ENCODE data around the gene MRPS5. TPM values are rescaled to one million over a fixed set of nuclear protein-coding genes. Genes with fewer than 3 reads are reported as not detected.
"Not testable (repeated sequence)": the region's sequence is repeated elsewhere in the genome, so short reads cannot be mapped to it uniquely, and the experiment has no call there.

Gene MRPS5
- total and polyA plus RNA-seq, 4 donors: 45.8 to 75.7 (median 64.6) TPM

DNA sequence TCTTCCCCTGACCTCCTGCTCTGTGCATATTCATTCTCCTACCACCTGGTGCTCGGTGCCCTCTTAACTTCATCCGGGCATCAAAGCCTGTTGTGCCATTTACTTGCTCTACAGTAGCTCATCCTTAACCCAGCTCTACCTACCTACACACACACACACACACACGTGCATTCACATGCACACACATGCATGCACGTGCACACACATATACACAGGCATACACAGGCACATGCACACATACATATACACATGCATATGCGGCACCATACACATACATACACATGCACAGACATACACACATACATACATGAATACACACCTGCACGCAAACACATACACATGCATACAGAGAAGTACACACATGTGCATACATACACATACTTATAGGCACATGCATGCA, 81.6 kb downstream of the MRPS5 start:
- Histone ChIP-seq H3K9me3 (ENCODE audit: control insufficient read depth in 4 of 4, insufficient read depth in 3 of 4, low read length in 3 of 4) (no peaks in the 10 kb centered on the region), H3K27me3 (ENCODE audit: control insufficient read depth in 3 of 3, insufficient read depth in 3 of 3, low read length in 2 of 3) (peaks cover 0 to under 1% (median 0%) of the 10 kb centered on the region in 3 donors), H3K9ac (ENCODE audit: insufficient read depth in 1 of 2, low read length in 2 of 2) (no peak overlapping the region), H3K4me1 (ENCODE audit: control insufficient read depth in 5 of 5, insufficient read depth in 5 of 5, low read length in 5 of 5) (peaks cover 0 to 32% (median 16%) of the 10 kb centered on the region in 5 donors), H3K36me3 (ENCODE audit: control insufficient read depth in 4 of 4, insufficient read depth in 4 of 4, low read length in 4 of 4) (no peaks in the 10 kb centered on the region), H3K27ac (ENCODE audit: low read depth in 1 of 2, low read length in 1 of 2) (no peak overlapping the region), H3K4me3 (no peak overlapping the region)
- 93 to 94% methylated on average over 6 of the region's 6 CpGs for WGBS, 2 donors
- TF ChIP-seq, protein P1, sequence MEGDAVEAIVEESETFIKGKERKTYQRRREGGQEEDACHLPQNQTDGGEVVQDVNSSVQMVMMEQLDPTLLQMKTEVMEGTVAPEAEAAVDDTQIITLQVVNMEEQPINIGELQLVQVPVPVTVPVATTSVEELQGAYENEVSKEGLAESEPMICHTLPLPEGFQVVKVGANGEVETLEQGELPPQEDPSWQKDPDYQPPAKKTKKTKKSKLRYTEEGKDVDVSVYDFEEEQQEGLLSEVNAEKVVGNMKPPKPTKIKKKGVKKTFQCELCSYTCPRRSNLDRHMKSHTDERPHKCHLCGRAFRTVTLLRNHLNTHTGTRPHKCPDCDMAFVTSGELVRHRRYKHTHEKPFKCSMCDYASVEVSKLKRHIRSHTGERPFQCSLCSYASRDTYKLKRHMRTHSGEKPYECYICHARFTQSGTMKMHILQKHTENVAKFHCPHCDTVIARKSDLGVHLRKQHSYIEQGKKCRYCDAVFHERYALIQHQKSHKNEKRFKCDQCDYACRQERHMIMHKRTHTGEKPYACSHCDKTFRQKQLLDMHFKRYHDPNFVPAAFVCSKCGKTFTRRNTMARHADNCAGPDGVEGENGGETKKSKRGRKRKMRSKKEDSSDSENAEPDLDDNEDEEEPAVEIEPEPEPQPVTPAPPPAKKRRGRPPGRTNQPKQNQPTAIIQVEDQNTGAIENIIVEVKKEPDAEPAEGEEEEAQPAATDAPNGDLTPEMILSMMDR (IDR thresholded peaks at IDR 0.05; ENCODE audit: control extremely low read depth, extremely low read depth): no peak
- ATAC-seq (ENCODE audit: insufficient read depth, low FRiP score) (no peak), DNase-seq (no peak)

- Histone ChIP-seq H3K27ac (ENCODE audit: low read depth in 1 of 2, low read length in 1 of 2) (no peak overlapping the region), H3K9ac (ENCODE audit: insufficient read depth in 1 of 2, low read length in 2 of 2) (no peak overlapping the region), H3K36me3 (ENCODE audit: control insufficient read depth in 4 of 4, insufficient read depth in 4 of 4, low read length in 4 of 4) (no peaks in the 10 kb centered on the region), H3K27me3 (ENCODE audit: control insufficient read depth in 3 of 3, insufficient read depth in 3 of 3, low read length in 2 of 3) (peaks cover 0 to 3% (median 0%) of the 10 kb centered on the region in 3 donors), H3K9me3 (ENCODE audit: control insufficient read depth in 4 of 4, insufficient read depth in 3 of 4, low read length in 3 of 4) (no peaks in the 10 kb centered on the region), H3K4me1 (ENCODE audit: control insufficient read depth in 5 of 5, insufficient read depth in 5 of 5, low read length in 5 of 5) (peaks cover 0 to 32% (median 16%) of the 10 kb centered on the region in 5 donors), H3K4me3 (no peak overlapping the region)
- 83 to 90% methylated on average over 1 of the region's 1 CpG for WGBS, 2 donors
- DNase-seq: peak in 2 of 3 donors; percentile 58 to 60
- ATAC-seq (ENCODE audit: insufficient read depth, low FRiP score): no peak
- TF ChIP-seq, protein P1 (IDR thresholded peaks at IDR 0.05; ENCODE audit: control extremely low read depth, extremely low read depth): no peak
Observed at GRCh38 chr2:95039363-95039762, 82.2 kb downstream of the MRPS5 start.

- TF ChIP-seq, protein P1 (IDR thresholded peaks at IDR 0.05; ENCODE audit: control extremely low read depth, extremely low read depth): no peak
- Histone ChIP-seq H3K9me3 (ENCODE audit: control insufficient read depth in 4 of 4, insufficient read depth in 3 of 4, low read length in 3 of 4) (no peaks in the 10 kb centered on the region), H3K27me3 (ENCODE audit: control insufficient read depth in 3 of 3, insufficient read depth in 3 of 3, low read length in 2 of 3) (peaks cover 0 to 3% (median 0%) of the 10 kb centered on the region in 3 donors), H3K27ac (ENCODE audit: low read depth in 1 of 2, low read length in 1 of 2) (no peak overlapping the region), H3K36me3 (ENCODE audit: control insufficient read depth in 4 of 4, insufficient read depth in 4 of 4, low read length in 4 of 4) (no peaks in the 10 kb centered on the region), H3K9ac (ENCODE audit: insufficient read depth in 1 of 2, low read length in 2 of 2) (no peak overlapping the region), H3K4me1 (ENCODE audit: control insufficient read depth in 5 of 5, insufficient read depth in 5 of 5, low read length in 5 of 5) (peaks cover 0 to 26% (median 16%) of the 10 kb centered on the region in 5 donors), H3K4me3 (no peak overlapping the region)
- DNase-seq (peak in 2 of 3 donors; percentile 57 to 61), ATAC-seq (ENCODE audit: insufficient read depth, low FRiP score) (no peak)
- 97 to 98% methylated on average over 4 of the region's 4 CpGs for WGBS, 2 donors
Observed at GRCh38 chr2:95038635-95039298, 82.8 kb downstream of the MRPS5 start.

DNA sequence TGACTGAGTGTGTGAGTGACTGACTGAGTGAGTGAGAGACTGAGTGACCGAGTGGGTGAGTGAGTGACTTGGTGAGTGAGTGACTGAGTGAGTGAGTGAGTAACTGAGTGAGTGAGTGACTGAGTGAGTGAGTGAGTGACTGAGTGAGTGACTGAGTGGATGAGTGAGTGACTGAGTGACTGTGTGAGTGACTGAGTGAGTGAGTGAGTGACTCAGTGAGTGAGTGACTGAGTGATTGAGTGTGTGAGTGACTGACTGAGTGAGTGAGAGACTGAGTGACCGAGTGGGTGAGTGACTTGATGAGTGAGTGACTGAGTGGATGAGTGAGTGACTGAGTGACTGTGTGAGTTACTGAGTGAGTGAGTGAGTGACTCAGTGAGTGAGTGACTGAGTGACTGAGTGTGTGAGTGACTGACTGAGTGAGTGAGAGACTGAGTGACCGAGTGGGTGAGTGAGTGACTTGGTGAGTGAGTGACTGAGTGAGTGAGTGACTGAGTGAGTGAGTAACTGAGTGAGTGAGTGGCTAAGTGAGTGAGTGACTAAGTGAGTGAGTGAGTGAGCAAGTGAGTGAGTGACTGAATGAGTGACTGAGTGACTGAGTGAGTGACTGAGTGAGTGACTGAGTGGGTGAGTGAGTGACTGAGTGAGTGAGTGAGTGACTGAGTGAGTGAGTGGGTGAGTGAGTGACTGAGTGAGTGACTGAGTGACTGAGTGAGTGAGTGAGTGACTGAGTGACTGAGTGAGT, 83.6 kb downstream of the MRPS5 start:
- DNase-seq: peak in 2 of 3 donors; percentile 48 to 53
- not testable (repeated sequence) for H3K27ac ChIP-seq (ENCODE audit: low read depth in 1 of 2, low read length in 1 of 2); H3K9ac ChIP-seq (ENCODE audit: insufficient read depth in 1 of 2, low read length in 2 of 2); H3K9me3 ChIP-seq (ENCODE audit: control insufficient read depth in 4 of 4, insufficient read depth in 3 of 4, low read length in 3 of 4); H3K4me3 ChIP-seq; ATAC-seq (ENCODE audit: insufficient read depth, low FRiP score); H3K36me3 ChIP-seq (ENCODE audit: control insufficient read depth in 4 of 4, insufficient read depth in 4 of 4, low read length in 4 of 4); H3K27me3 ChIP-seq (ENCODE audit: control insufficient read depth in 3 of 3, insufficient read depth in 3 of 3, low read length in 2 of 3)
- peaks cover 0 to 19% (median 11%) of the 10 kb centered on the region in 5 donors for H3K4me1 ChIP-seq (ENCODE audit: control insufficient read depth in 5 of 5, insufficient read depth in 5 of 5, low read length in 5 of 5)
- 91 to 93% methylated on average over 3 of the region's 3 CpGs for WGBS, 2 donors

Data from lung (tissue), 12 donors.